ENCODE measurements around the gene CSHL1. TPM values are rescaled to one million over a fixed set of nuclear protein-coding genes. Genes with fewer than 3 reads are reported as not detected.
"Not testable (repeated sequence)": the region's sequence is repeated elsewhere in the genome, so short reads cannot be mapped to it uniquely, and the experiment has no call there.

CSHL1 gene
- total RNA-seq, 2 experiments from 2014 or later = not detected

DNA sequence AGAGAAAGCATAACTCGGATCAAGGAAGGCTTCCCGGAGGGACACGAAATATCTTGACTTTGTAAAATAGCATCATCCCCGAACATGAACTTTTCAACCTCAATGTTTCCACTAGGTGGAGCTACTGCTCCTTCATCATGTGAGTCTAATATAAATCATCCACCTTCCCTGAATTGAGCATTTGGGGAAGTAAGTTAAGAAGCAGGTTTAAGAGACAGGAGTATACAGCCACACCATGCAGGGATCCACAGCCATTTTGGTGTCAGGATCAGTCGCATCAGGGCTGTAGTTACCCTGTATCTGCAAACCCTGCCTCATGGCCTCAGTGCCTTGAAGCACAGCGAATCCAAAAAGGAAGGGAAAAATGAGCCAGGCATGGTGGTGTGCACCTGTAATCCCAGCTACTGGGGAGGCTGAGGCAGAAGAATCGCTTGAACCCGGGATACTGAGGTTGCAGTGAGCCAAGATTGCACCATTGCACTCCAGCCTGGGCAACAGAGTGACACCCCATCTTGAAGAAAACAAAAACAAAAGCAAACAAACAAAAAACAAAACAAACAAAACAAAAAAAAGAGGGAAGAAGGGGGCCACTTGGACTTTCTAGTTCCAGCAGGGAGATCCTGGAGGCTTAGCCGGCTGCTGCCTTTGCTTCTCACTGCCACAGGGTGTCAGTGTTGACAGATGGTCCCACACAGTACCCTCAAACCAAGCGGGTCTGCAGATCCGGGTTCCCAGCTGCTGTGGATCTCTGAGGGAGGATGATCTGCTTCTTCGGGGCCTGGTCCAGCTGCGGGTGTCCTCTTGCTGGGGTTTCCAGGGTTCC is 21.8 kb downstream of the CSHL1 start:
- H3K27me3 Mint-ChIP-seq = peaks cover 33% of the 10 kb centered on the region
- H3K4me3 Mint-ChIP-seq; H3K36me3 Mint-ChIP-seq (ENCODE audit: low read depth); H3K4me1 Mint-ChIP-seq; H3K9me3 Mint-ChIP-seq; POLR2A ChIA-PET; H3K27ac Mint-ChIP-seq: not testable (repeated sequence)
- DNase-seq = peak; percentile 53
- CTCF ChIA-PET = interaction anchor here (0.6 to 2.5 kb wide), 8 partner anchors 23 to 389 kb away, joined by 3 to 5 read pairs (median 3); no protein-coding TSS in a partner anchor

DNA sequence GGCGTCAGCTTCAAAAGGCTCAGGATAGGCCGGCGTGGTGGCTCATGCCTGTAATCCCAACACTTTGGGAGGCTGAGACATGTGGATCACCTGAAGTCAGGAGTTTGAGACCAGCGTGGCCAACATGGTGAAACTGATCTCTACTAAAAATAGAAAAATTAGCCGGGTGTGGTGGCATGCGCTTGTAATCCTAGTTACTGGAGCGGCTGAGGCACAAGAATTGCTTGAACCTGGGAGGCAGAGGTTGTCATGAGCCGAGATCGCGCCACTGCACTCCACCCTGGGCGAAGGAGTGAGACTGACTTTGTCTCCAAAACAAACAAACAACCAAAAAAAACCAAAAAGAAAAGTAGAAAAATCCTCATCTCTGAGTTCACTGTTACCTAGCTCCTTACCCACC is 25.9 kb downstream of the CSHL1 start:
- H3K9me3 Mint-ChIP-seq; POLR2A ChIA-PET; H3K27ac Mint-ChIP-seq; DNase-seq; H3K4me3 Mint-ChIP-seq; CTCF ChIA-PET; H3K36me3 Mint-ChIP-seq (ENCODE audit: low read depth): not testable (repeated sequence)
- H3K27me3 Mint-ChIP-seq = peaks cover 15% of the 10 kb centered on the region
- H3K4me1 Mint-ChIP-seq = peaks cover 11% of the 10 kb centered on the region

DNA sequence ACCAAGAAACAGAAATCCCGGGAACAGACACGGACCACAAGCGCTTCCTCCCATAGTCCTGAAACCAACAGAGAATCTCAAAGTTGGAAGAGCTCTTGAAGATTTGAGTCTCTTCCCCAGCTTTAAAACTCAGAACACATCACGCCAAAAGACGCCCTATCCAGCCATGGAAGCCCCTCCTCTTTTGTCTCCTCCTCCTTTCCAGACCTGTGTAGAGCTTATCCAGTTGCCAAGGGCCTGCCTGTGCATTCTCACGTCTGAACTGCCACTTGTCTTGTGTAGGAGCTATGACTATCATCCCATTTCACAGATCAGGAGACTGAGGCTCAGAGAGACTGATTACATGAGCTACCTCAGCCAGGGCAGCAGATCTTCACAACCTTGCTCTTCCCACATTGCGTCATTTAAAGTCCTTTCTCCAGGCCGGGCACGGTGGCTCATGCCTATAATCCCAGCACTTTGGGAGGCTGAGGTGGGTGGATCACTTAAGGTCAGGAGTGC is 28.4 kb downstream of the CSHL1 start:
- H3K27ac Mint-ChIP-seq; DNase-seq; H3K9me3 Mint-ChIP-seq; POLR2A ChIA-PET; H3K4me3 Mint-ChIP-seq; H3K4me1 Mint-ChIP-seq; H3K36me3 Mint-ChIP-seq (ENCODE audit: low read depth): not testable (repeated sequence)
- CTCF ChIA-PET = interaction anchor here (0.7 to 1.7 kb wide), 6 partner anchors 16 to 170 kb away, joined by 3 to 7 read pairs (median 5); no protein-coding TSS in a partner anchor
- peaks cover 10% of the 10 kb centered on the region for H3K27me3 Mint-ChIP-seq

DNA sequence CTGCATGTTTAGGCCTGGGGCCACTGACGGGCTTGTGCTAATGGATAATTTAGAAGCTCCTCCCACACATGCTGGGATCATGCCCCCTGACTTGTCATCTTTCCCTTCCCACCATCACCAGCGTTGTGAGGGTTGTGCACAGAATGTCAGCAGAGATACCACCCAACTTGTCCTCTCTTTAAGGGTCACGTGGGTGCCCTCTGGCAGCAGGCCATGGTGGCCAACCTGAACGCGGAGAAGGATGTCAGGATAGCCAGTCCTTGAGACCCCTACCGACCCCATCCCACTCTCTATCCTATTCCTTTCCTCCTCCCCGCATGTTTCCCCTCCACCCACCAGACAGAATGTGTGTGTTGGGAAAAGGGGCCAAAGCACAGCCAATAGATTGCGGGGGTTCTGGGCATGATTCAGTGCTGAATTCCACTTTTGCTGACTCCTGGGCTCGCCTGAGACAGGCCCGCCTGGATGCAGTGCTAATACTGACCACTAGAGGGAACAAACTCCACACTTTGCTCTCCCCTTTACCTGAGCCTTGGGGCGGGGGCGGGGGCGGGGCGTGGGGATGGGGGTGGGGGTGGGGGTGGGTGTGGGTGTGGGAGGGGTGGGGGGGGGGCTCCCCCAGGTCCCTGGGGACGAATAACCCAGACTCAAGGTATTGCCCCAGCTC is 29.0 kb downstream of the CSHL1 start, which contains the start of gene GH2:
TSS of gene GH2 (minus strand) at position 10 of the 667 bp plus-strand sequence. CDS start 143 bp downstream, outside the sequence.
- no peaks in the 10 kb centered on the region for H3K9me3 Mint-ChIP-seq
- peak; percentile 72 for DNase-seq
- no peak within 1 kb of the TSS for H3K27ac Mint-ChIP-seq
- H3K36me3 Mint-ChIP-seq (ENCODE audit: low read depth) = no peaks in the 10 kb centered on the region
- CTCF ChIA-PET = interaction anchor here (0.7 to 1.7 kb wide), 4 partner anchors 16 to 85 kb away, joined by 3 to 6 read pairs (median 3); no protein-coding TSS in a partner anchor
- POLR2A ChIA-PET = no interaction called here
- peaks cover 3% of the 10 kb centered on the region for H3K4me1 Mint-ChIP-seq
- H3K27me3 Mint-ChIP-seq = peaks cover 5% of the 10 kb centered on the region
- H3K4me3 Mint-ChIP-seq = no peak within 1 kb of the TSS

DNA sequence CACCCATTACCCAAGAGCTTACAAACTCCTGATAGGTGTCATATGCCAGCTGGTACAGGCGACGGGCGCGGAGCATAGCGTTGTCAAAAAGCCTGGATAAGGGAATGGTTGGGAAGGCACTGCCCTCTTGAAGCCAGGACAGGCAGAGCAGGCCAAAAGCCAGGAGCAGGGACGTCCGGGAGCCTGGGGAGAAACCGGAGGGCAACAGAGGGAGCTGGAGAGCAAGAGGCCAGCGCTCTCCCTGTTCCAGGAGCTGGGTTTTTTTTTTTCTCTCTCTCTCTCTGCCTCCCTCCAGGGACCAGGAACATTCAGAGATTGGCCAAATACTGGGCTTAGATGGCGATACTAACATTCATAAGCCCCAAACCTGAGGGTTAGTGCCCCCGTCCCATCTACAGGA is 29.7 kb downstream of the CSHL1 start:
- H3K27me3 Mint-ChIP-seq; H3K9me3 Mint-ChIP-seq; H3K27ac Mint-ChIP-seq; POLR2A ChIA-PET; H3K4me1 Mint-ChIP-seq; H3K4me3 Mint-ChIP-seq; DNase-seq; H3K36me3 Mint-ChIP-seq (ENCODE audit: low read depth): not testable (repeated sequence)
- CTCF ChIA-PET = interaction anchor here (0.9 to 1.7 kb wide), 4 partner anchors 15 to 186 kb away, joined by 3 to 6 read pairs (median 4); no protein-coding TSS in a partner anchor

DNA sequence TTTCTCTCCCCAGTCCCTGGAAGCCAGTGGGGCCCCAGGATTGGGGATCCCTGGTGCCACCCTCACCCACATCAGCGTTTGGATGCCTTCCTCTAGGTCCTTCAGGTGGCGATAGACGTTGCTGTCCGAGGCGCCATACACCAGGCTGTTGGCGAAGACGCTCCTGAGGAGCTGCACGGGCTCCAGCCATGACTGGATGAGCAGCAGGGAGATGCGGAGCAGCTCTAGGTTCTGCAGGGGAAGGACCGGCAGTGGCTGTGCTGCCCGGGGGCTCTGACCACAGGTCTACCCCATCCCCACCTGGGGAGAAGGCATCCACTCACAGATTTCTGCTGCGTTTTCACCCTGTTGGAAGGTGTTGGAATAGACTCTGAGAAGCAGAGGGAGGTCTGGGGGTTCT is 30.4 kb downstream of the CSHL1 start:
- no peak for DNase-seq
- Mint-ChIP-seq H3K4me3 (no peak overlapping the region), H3K9me3 (no peaks in the 10 kb centered on the region), H3K27me3 (peaks cover 3% of the 10 kb centered on the region), H3K27ac (no peak overlapping the region), H3K36me3 (ENCODE audit: low read depth) (no peaks in the 10 kb centered on the region), H3K4me1 (peaks cover 3% of the 10 kb centered on the region)
- ChIA-PET POLR2A (no interaction called here), CTCF (interaction anchor here (0.6 to 1.2 kb wide), 4 partner anchors 53 to 186 kb away, joined by 3 to 4 read pairs (median 3); no protein-coding TSS in a partner anchor)

DNA sequence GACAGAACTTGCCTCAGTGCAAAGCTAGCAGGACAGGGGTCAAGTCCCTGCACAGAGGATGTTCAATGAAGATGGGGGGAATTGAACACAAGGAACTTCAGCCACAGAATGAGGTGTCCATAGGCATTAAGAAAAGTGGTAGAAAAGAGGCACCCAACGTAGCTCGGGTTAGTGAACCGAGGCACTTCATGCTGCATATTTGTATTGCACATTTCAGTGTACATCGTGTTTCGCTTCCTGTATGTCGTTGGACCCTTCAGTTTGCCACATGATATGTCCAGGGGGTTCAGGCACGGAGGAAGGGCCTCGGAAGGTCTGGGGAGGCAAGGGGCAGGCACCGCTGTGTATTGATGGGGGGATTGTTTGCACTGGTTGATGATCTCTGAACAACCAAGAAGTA is 32.6 kb downstream of the CSHL1 start:
- CTCF ChIA-PET = interaction anchor here (0.6 kb wide), 1 partner anchor 14 kb away, joined by 3 read pairs; no protein-coding TSS in a partner anchor
- not testable (repeated sequence) for H3K4me3 Mint-ChIP-seq

DNA sequence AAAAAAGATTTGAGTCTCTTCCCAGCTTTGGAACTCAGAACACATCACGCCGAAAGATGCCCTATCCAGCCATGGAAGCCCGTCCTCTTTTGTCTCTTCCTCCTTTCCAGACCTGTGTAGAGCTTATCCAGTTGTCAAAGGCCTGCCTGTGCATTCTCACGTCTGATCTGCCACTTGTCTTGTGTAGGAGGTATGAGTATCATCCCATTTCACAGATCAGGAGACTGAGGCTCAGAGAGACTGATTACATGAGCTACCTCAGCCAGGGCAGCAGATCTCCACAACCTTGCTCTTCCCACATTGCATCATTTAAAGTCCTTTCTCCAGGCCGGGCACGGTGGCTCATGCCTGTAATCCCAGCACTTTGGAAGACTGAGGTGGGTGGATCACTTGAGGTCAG is 36.4 kb downstream of the CSHL1 start:
- POLR2A ChIA-PET; H3K9me3 Mint-ChIP-seq; H3K4me3 Mint-ChIP-seq; DNase-seq; H3K36me3 Mint-ChIP-seq (ENCODE audit: low read depth); H3K27ac Mint-ChIP-seq; CTCF ChIA-PET; H3K4me1 Mint-ChIP-seq: not testable (repeated sequence)
- peaks cover 16% of the 10 kb centered on the region for H3K27me3 Mint-ChIP-seq

More for the DNA sequence above, 32.6 kb downstream of the CSHL1 start:
- H3K36me3 Mint-ChIP-seq (ENCODE audit: low read depth); POLR2A ChIA-PET; H3K4me1 Mint-ChIP-seq; H3K27ac Mint-ChIP-seq; DNase-seq; H3K27me3 Mint-ChIP-seq; H3K9me3 Mint-ChIP-seq: not testable (repeated sequence)

DNA sequence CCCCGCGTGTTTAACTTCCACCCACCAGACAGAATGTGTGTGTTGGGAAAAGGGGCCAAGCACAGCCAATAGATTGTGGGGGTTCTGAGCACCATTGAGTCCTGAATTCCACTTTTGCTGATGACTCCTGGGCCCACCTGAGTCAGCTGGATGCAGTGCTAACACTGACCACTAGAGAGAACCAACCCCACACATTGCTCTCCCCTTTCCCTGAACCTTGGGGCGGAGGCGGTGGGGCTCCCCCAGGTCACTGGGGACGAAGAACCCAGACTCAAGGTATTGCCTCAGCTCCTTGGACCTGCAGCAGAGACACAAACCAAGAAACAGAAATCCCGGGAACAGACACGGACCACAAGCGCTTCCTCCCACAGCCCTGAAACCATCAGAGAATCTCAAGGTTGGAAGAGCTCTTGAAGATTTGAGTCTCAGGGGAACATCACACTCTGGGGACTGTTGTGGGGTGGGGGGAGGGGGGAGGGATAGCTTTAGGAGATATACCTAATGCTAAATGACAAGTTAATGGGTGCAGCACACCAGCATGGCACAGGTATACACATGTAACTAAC is 36.9 kb downstream of the CSHL1 start:
- POLR2A ChIA-PET; H3K4me3 Mint-ChIP-seq; CTCF ChIA-PET; DNase-seq; H3K36me3 Mint-ChIP-seq (ENCODE audit: low read depth); H3K9me3 Mint-ChIP-seq; H3K27ac Mint-ChIP-seq; H3K4me1 Mint-ChIP-seq: not testable (repeated sequence)
- peaks cover 13% of the 10 kb centered on the region for H3K27me3 Mint-ChIP-seq

DNA sequence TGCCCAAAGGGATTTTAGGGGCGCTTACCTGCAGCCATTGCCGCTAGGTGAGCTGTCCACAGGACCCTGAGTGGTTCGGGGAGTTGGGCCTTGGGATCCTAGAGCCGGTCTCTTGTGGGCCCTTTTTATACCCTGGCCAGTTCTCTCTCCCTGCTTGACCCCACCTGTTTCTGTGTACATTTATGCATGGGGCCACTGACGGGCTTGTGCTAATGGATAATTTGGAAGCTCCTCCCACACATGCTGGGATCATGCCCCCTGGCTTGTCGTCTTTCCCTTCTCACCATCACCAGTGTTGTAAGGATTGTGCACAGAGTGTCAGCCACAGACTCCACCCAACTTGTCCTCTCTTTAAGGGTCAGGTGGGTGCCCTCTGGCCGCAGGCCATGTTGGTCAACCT is 37.5 kb downstream of the CSHL1 start, which contains the start of gene CSH2:
TSS of gene CSH2 (minus strand) at position 101 of the 400 bp plus-strand sequence. CDS start at position 38, 63 bp downstream.
- DNase-seq; POLR2A ChIA-PET; H3K27ac Mint-ChIP-seq; H3K4me3 Mint-ChIP-seq; H3K4me1 Mint-ChIP-seq; CTCF ChIA-PET; H3K36me3 Mint-ChIP-seq (ENCODE audit: low read depth); H3K9me3 Mint-ChIP-seq: not testable (repeated sequence)
- peaks cover 13% of the 10 kb centered on the region for H3K27me3 Mint-ChIP-seq

DNA sequence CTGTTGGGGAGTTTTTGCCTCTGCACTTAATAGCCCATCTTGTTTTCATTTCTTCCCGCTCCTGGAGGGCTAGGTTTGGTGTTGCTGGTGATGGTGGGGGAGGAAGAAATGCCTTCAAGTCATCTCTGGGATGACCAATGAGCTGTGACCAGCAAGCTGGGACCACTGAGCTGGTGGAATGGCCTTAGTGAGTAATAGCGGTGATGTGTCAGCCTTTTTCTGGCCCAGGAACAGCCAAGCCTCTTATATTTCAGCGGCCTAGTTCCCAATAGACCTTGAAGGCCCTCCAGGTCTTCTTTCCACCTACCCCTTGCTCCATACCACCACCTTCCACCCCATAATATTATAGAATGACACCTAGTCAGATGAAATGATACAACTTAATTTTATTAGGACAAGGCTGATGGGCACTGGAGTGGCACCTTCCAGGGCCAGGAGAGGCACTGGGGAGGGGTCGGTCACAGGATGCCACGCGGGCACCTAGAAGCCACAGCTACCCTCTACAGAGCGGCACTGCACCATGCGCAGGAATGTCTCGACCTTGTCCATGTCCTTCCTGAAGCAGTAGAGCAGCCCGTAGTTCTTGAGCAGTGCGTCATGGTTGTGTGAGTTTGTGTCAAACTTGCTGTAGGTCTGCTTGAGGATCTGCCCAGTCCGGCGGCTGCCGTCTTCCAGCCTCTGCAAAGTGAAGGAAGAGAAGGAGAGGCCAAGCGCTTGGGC is 39.3 kb downstream of the CSHL1 start:
- H3K36me3 Mint-ChIP-seq (ENCODE audit: low read depth); POLR2A ChIA-PET; CTCF ChIA-PET; H3K4me1 Mint-ChIP-seq; H3K27ac Mint-ChIP-seq; H3K9me3 Mint-ChIP-seq; H3K4me3 Mint-ChIP-seq; DNase-seq: not testable (repeated sequence)
- H3K27me3 Mint-ChIP-seq = peaks cover 13% of the 10 kb centered on the region

DNA sequence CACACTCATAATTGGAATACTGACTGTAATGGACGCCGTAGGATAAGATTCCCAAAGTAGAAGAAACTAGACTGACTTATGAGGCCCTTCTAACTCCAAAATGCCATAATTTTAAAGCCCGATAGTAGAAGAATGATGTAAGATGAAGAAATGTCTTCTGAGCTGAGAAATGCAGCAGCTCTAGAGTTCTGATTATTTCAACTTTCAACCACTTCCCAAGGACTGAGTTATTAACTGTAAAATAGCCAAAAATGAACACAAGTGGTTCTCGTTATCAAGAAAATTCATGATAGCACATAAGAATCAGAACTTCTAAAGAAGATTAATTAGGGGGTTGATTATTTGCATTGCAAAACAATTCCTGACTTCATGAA is 40.8 kb downstream of the CSHL1 start:
- H3K27ac Mint-ChIP-seq; POLR2A ChIA-PET; CTCF ChIA-PET; DNase-seq; H3K4me3 Mint-ChIP-seq; H3K9me3 Mint-ChIP-seq; H3K4me1 Mint-ChIP-seq; H3K36me3 Mint-ChIP-seq (ENCODE audit: low read depth): not testable (repeated sequence)
- H3K27me3 Mint-ChIP-seq = peaks cover 15% of the 10 kb centered on the region

Data from activated CD4-positive, alpha-beta T cell treated with anti-CD3 and anti-CD28 coated beads, Interleukin-2, amount 10 ng/mL, durations not matched to agents 7 days and 5 days (primary cell).